ENCODE data around the gene ITPKA.

Gene ITPKA

GRCh38 chr15:41484937-41485625 lies 8.6 kb upstream of the ITPKA start:
- H4K20me1 ChIP-seq: peaks cover 0 to 12% (median 0%) of the 10 kb centered on the region in 11 experiments; a peak in 3 of 22 replicates
- peaks cover 0 to 20% (median 14%) of the 10 kb centered on the region in 11 experiments; a peak in 15 of 22 replicates for H3K9me3 ChIP-seq (replicated peaks in 1 of 11)
- no peak overlapping the region for H3K4me3 ChIP-seq
- H3K27me3 ChIP-seq: no peaks in the 10 kb centered on the region
- H3K9ac ChIP-seq: no peak overlapping the region
- H3K4me2 ChIP-seq: no peak overlapping the region
- no peak for TF ChIP-seq Cebpa-rat (IDR thresholded peaks at IDR 0.05)
- peaks cover 3 to 22% (median 13%) of the 10 kb centered on the region in 10 experiments for H3K4me1 ChIP-seq
- H3K36me3 ChIP-seq: peaks cover 29 to 46% (median 41%) of the 10 kb centered on the region in 11 experiments
- H3K27ac ChIP-seq: no peak overlapping the region

GRCh38 chr15:41486286-41486685 lies 7.4 kb upstream of the ITPKA start:
- TF ChIP-seq Cebpa-rat (IDR thresholded peaks at IDR 0.05): no peak
- Histone ChIP-seq H3K9ac (no peak overlapping the region), H3K4me2 (no peak overlapping the region), H3K27ac (no peak overlapping the region), H3K4me3 (no peak overlapping the region), H3K4me1 (peaks cover 10 to 33% (median 24%) of the 10 kb centered on the region in 10 experiments), H3K27me3 (peaks cover 0 to 4% (median 1%) of the 10 kb centered on the region in 11 experiments; a peak in 6 of 22 replicates), H3K9me3 (replicated peaks in 1 of 11) (peaks cover 0 to 17% (median 13%) of the 10 kb centered on the region in 11 experiments; a peak in 15 of 22 replicates), H4K20me1 (peaks cover 0 to 12% (median 0%) of the 10 kb centered on the region in 11 experiments; a peak in 2 of 22 replicates), H3K36me3 (peaks cover 16 to 34% (median 29%) of the 10 kb centered on the region in 11 experiments)

GRCh38 chr15:41487381-41487780 lies 6.3 kb upstream of the ITPKA start:
- no peak for TF ChIP-seq Cebpa-rat (IDR thresholded peaks at IDR 0.05)
- H3K4me2 ChIP-seq: no peak overlapping the region
- H3K27ac ChIP-seq: no peak overlapping the region
- peaks cover 0 to 6% (median 3%) of the 10 kb centered on the region in 11 experiments; a peak in 8 of 22 replicates for H3K9me3 ChIP-seq (replicated peaks in 1 of 11)
- H4K20me1 ChIP-seq: peaks cover 0 to 12% (median 0%) of the 10 kb centered on the region in 11 experiments; a peak in 2 of 22 replicates
- peaks cover 20 to 43% (median 33%) of the 10 kb centered on the region in 10 experiments for H3K4me1 ChIP-seq
- H3K4me3 ChIP-seq: no peak overlapping the region
- peaks cover 0 to 15% (median 11%) of the 10 kb centered on the region in 11 experiments; a peak in 15 of 22 replicates for H3K27me3 ChIP-seq
- peaks cover 6 to 23% (median 18%) of the 10 kb centered on the region in 11 experiments; a peak in 21 of 22 replicates for H3K36me3 ChIP-seq
- no peak overlapping the region for H3K9ac ChIP-seq

GRCh38 chr15:41487802-41488201 lies 5.9 kb upstream of the ITPKA start:
- Histone ChIP-seq H3K4me1 (peaks cover 24 to 44% (median 36%) of the 10 kb centered on the region in 10 experiments), H3K4me2 (no peak overlapping the region), H3K9ac (no peak overlapping the region), H3K27me3 (peaks cover 0 to 19% (median 15%) of the 10 kb centered on the region in 11 experiments; a peak in 15 of 22 replicates), H3K36me3 (peaks cover 4 to 19% (median 13%) of the 10 kb centered on the region in 11 experiments; a peak in 19 of 22 replicates), H4K20me1 (peaks cover 0 to 12% (median 0%) of the 10 kb centered on the region in 11 experiments; a peak in 2 of 22 replicates), H3K4me3 (no peak overlapping the region), H3K9me3 (replicated peaks in 1 of 11) (peaks cover 0 to 3% (median 0%) of the 10 kb centered on the region in 11 experiments; a peak in 3 of 22 replicates), H3K27ac (no peak overlapping the region)
- TF ChIP-seq Cebpa-rat (IDR thresholded peaks at IDR 0.05): no peak

- Histone ChIP-seq H3K4me3 (no peak overlapping the region), H3K27me3 (peaks cover 13 to 36% (median 29%) of the 10 kb centered on the region in 11 experiments), H3K27ac (peak overlapping the region in 4 of 11 experiments; percentile 12 to 30 (median 21); a peak in 4 of 22 replicates), H3K4me2 (peak overlapping the region; percentile 32 to 100 (median 98); a peak in 21 of 22 replicates), H3K9ac (no peak overlapping the region), H3K4me1 (peaks cover 35 to 55% (median 50%) of the 10 kb centered on the region in 10 experiments), H3K9me3 (replicated peaks in 1 of 11) (no peaks in the 10 kb centered on the region), H4K20me1 (peaks cover 0 to 13% (median 9%) of the 10 kb centered on the region in 11 experiments; a peak in 19 of 22 replicates), H3K36me3 (0 out of 22 replicates have a peak, but pooled peaks cover 0 to 1% (median 0%) of the 10 kb centered on the region in 11 experiments)
- TF ChIP-seq Cebpa-rat (IDR thresholded peaks at IDR 0.05): no peak
Observed at GRCh38 chr15:41489641-41490040, 4.0 kb upstream of the ITPKA start.

- no peak for TF ChIP-seq Cebpa-rat (IDR thresholded peaks at IDR 0.05)
- Histone ChIP-seq H3K27ac (peak overlapping the region in 6 of 11 experiments; percentile 17 to 57 (median 36); a peak in 6 of 22 replicates), H3K4me1 (peaks cover 39 to 62% (median 57%) of the 10 kb centered on the region in 10 experiments), H3K4me2 (peak overlapping the region; percentile 32 to 100 (median 98)), H3K4me3 (no peak overlapping the region), H3K27me3 (peaks cover 21 to 43% (median 36%) of the 10 kb centered on the region in 11 experiments), H4K20me1 (peaks cover 3 to 21% (median 16%) of the 10 kb centered on the region in 11 experiments; a peak in 20 of 22 replicates), H3K9ac (no peak overlapping the region), H3K36me3 (no peaks in the 10 kb centered on the region), H3K9me3 (replicated peaks in 1 of 11) (no peaks in the 10 kb centered on the region)
Observed at GRCh38 chr15:41490355-41490754, 3.3 kb upstream of the ITPKA start.

- H3K9ac ChIP-seq: 0 out of 22 replicates have a peak overlapping the region, but pooled peaks of 1 of the 11 experiments have one; percentile 90
- peaks cover 36 to 58% (median 51%) of the 10 kb centered on the region in 11 experiments for H3K27me3 ChIP-seq
- H3K4me2 ChIP-seq: peak overlapping the region; percentile 97 to 100 (median 100); a peak in 19 of 22 replicates
- no peak overlapping the region for H3K4me3 ChIP-seq
- no peak for TF ChIP-seq Cebpa-rat (IDR thresholded peaks at IDR 0.05)
- peaks cover 3 to 36% (median 32%) of the 10 kb centered on the region in 11 experiments; a peak in 20 of 22 replicates for H4K20me1 ChIP-seq
- H3K36me3 ChIP-seq: no peaks in the 10 kb centered on the region
- H3K4me1 ChIP-seq: peaks cover 39 to 72% (median 67%) of the 10 kb centered on the region in 10 experiments
- no peaks in the 10 kb centered on the region for H3K9me3 ChIP-seq (replicated peaks in 1 of 11)
- no peak overlapping the region for H3K27ac ChIP-seq
Observed at GRCh38 chr15:41491889-41492288, 1.8 kb upstream of the ITPKA start.

- Histone ChIP-seq H3K27me3 (peaks cover 42 to 66% (median 59%) of the 10 kb centered on the region in 11 experiments), H3K27ac (peak overlapping the region in 9 of 11 experiments; percentile 68 to 91 (median 85); a peak in 15 of 22 replicates), H3K36me3 (no peaks in the 10 kb centered on the region), H4K20me1 (peaks cover 3 to 41% (median 34%) of the 10 kb centered on the region in 11 experiments; a peak in 20 of 22 replicates), H3K4me3 (peak overlapping the region; percentile 60 to 76 (median 68)), H3K4me1 (peaks cover 39 to 72% (median 67%) of the 10 kb centered on the region in 10 experiments), H3K9ac (peak overlapping the region; percentile 60 to 90 (median 84); a peak in 20 of 22 replicates), H3K4me2 (peak overlapping the region; percentile 97 to 100 (median 100)), H3K9me3 (replicated peaks in 1 of 11) (no peaks in the 10 kb centered on the region)
- no peak for TF ChIP-seq Cebpa-rat (IDR thresholded peaks at IDR 0.05)
Observed at GRCh38 chr15:41492597-41493204, 973 bp upstream of the ITPKA start.

Data from BLaER1 treated with 17β-estradiol and CSF1 and Interleukin-3, amounts not matched to agents 10 nM and 100 nM (cell line).